Caco-2 (cell line): Measurements from ENCODE around the gene DENND1A. TPM values are rescaled to one million over a fixed set of nuclear protein-coding genes. Genes with fewer than 3 reads are reported as not detected.

Source experiments
- BruUV-seq: library from RNA; stranded (reverse); fragments of 400-500 nt; replicated peaks from 2 replicates; lab custom pipeline; 2021; lab: Mats Ljungman, UMichigan
- CTCF ChIA-PET: fragments of 300-600 bp; sonication (Branson Sonifier 250); formaldehyde crosslinking; loops from one replicate; lab custom pipeline; 2022; ENCODE audit warnings: antibody characterized with exemption; lab: Charles Lee
- POLR2A ChIA-PET: fragments of 300-600 bp; sonication (Branson Sonifier 250); formaldehyde crosslinking; loops from one replicate; lab custom pipeline; 2022; ENCODE audit warnings: antibody characterized with exemption; lab: Charles Lee
- DNase-seq, 2 experiments: peaks; one replicate each; pipeline versions ENCODE4 v3.0.0 to v3.0.0-alpha.2; 2020 to 2022
- H3K27me3 ChIP-seq: replicated peaks from 2 replicates; pipeline ENCODE4 v1.6.0; 2011; ENCODE audit warnings: low read length; ENCODE audit not compliant: control insufficient read depth, insufficient read depth
- H3K36me3 ChIP-seq: 2 replicates; pipeline ENCODE4 v1.5.1; 2011; ENCODE audit warnings: low read length; ENCODE audit not compliant: control insufficient read depth, insufficient read depth
- H3K4me1 ChIP-seq: fragments of 250-450 bp; sonication (Bioruptor Pico); 2 replicates; pipeline ENCODE4 v1.5.1; 2020; ENCODE audit warnings: mild to moderate bottlenecking
- H3K4me3 ChIP-seq: 2 replicates; pipeline ENCODE4 v1.5.1; 2011; ENCODE audit warnings: low read depth, mild to moderate bottlenecking, control low read depth, low read length
- H3K9me3 ChIP-seq: fragments of 250-450 bp; sonication (Bioruptor Pico); 2 replicates; pipeline ENCODE4 v1.5.1; 2020; ENCODE audit warnings: mild to moderate bottlenecking, moderate library complexity
- H3K27ac Mint-ChIP-seq: one replicate; pipeline ENCODE4 v1.8.0; 2022; ENCODE audit warnings: mixed read lengths; ENCODE audit not compliant: unreplicated experiment
- H3K27me3 Mint-ChIP-seq: one replicate; pipeline ENCODE4 v1.8.0; 2022; ENCODE audit warnings: mixed read lengths; ENCODE audit not compliant: insufficient read depth, unreplicated experiment
- H3K36me3 Mint-ChIP-seq: one replicate; pipeline ENCODE4 v1.8.0; 2022; ENCODE audit warnings: mild to moderate bottlenecking, mixed read lengths; ENCODE audit not compliant: insufficient read depth, unreplicated experiment
- H3K4me1 Mint-ChIP-seq: one replicate; pipeline ENCODE4 v1.8.0; 2022; ENCODE audit warnings: low read depth, mixed read lengths; ENCODE audit not compliant: unreplicated experiment
- H3K4me3 Mint-ChIP-seq: one replicate; pipeline ENCODE4 v1.8.0; 2022; ENCODE audit warnings: mild to moderate bottlenecking, moderate library complexity, mixed read lengths; ENCODE audit not compliant: unreplicated experiment
- H3K9me3 Mint-ChIP-seq: one replicate; pipeline ENCODE4 v1.8.0; 2022; ENCODE audit warnings: mixed read lengths; ENCODE audit not compliant: unreplicated experiment
- CTCF ChIP-seq, 2 experiments: fragments of 200-600 bp in 1 of 2; IDR thresholded peaks; 1 replicate in 1 of 2; 2 replicates in 1 of 2; pipeline versions ENCODE4 v1.5.1 to v1.8.0; 2011 to 2022; ENCODE audit warnings: antibody characterized with exemption in 1 of 2, control low read depth in 1 of 2, inconsistent platforms in 1 of 2, low read depth in 1 of 2, low read length in 1 of 2, mild to moderate bottlenecking in 1 of 2, moderate library complexity in 1 of 2; ENCODE audit not compliant: insufficient read depth in 1 of 2, severe bottlenecking in 1 of 2, unreplicated experiment in 1 of 2
- intact Hi-C: fragments of 100-400 bp; cut with micrococcal nuclease; formaldehyde crosslinking; loops from one replicate; pipeline ENCODE4 v1.10.0; 2022; ENCODE audit not compliant: unreplicated experiment
- total RNA-seq: library from RNA; stranded (reverse); gene quantifications from 2 replicates; pipeline ENCODE4 v1.2.3, GENCODE V29; 2022

The DENND1A gene
- total RNA-seq, 1 experiment from 2014 or later, result 41.6 TPM

- Mint-ChIP-seq H3K27me3 (no peaks in the 10 kb centered on the region), H3K4me3 (no peak overlapping the region), H3K9me3 (peaks cover 6% of the 10 kb centered on the region), H3K4me1 (no peaks in the 10 kb centered on the region), H3K36me3 (peaks cover 13% of the 10 kb centered on the region), H3K27ac (no peak overlapping the region)
- Histone ChIP-seq H3K36me3 (no peaks in the 10 kb centered on the region; the same call in 1 of the 2 replicates), H3K27me3 (no peaks in the 10 kb centered on the region), H3K4me3 (no peak overlapping the region), H3K9me3 (no peaks in the 10 kb centered on the region), H3K4me1 (no peaks in the 10 kb centered on the region)
- ChIA-PET CTCF (no interaction called here), POLR2A (no interaction called here)
- no TSS peak for BruUV-seq
- TF ChIP-seq CTCF (IDR thresholded peaks at IDR 0.05; ENCODE audit: insufficient read depth in 1 of 2, low read depth in 1 of 2, low read length in 1 of 2, severe bottlenecking in 1 of 2, unreplicated experiment in 1 of 2), result no peak
- intact Hi-C loops, result no loop called here
- DNase-seq, result no peak
These were observed 273.4 kb downstream of the DENND1A start for GRCh38 chr9:123656565-123656964.

GRCh38 chr9:123655681-123656423, 274.1 kb downstream of the DENND1A start:
- H3K27ac Mint-ChIP-seq, result no peak overlapping the region
- POLR2A ChIA-PET, result no interaction called here
- BruUV-seq, result no TSS peak

GRCh38 chr9:123654994-123655637, 274.8 kb downstream of the DENND1A start:
- no peak overlapping the region for H3K4me3 Mint-ChIP-seq
- POLR2A ChIA-PET, result no interaction called here
- intact Hi-C loops, result no loop called here
- no TSS peak for BruUV-seq
- Histone ChIP-seq H3K4me3 (no peak overlapping the region), H3K9me3 (no peaks in the 10 kb centered on the region), H3K4me1 (no peaks in the 10 kb centered on the region), H3K36me3 (no peaks in the 10 kb centered on the region; the same call in 1 of the 2 replicates), H3K27me3 (no peaks in the 10 kb centered on the region)
- no peaks in the 10 kb centered on the region for H3K27me3 Mint-ChIP-seq
- H3K36me3 Mint-ChIP-seq, result peaks cover 10% of the 10 kb centered on the region
- H3K9me3 Mint-ChIP-seq, result no peaks in the 10 kb centered on the region
- CTCF ChIA-PET, result no interaction called here
- no peaks in the 10 kb centered on the region for H3K4me1 Mint-ChIP-seq
- no peak for TF ChIP-seq CTCF (IDR thresholded peaks at IDR 0.05; ENCODE audit: insufficient read depth in 1 of 2, low read depth in 1 of 2, low read length in 1 of 2, severe bottlenecking in 1 of 2, unreplicated experiment in 1 of 2)
- DNase-seq, result no peak
- H3K27ac Mint-ChIP-seq, result no peak overlapping the region

More at GRCh38 chr9:123655681-123656423, 274.1 kb downstream of the DENND1A start:
- Histone ChIP-seq H3K27me3 (no peaks in the 10 kb centered on the region), H3K4me1 (no peaks in the 10 kb centered on the region), H3K36me3 (no peaks in the 10 kb centered on the region; the same call in 1 of the 2 replicates), H3K4me3 (no peak overlapping the region), H3K9me3 (no peaks in the 10 kb centered on the region)
- intact Hi-C loops, result no loop called here
- H3K9me3 Mint-ChIP-seq, result no peaks in the 10 kb centered on the region
- peaks cover 11% of the 10 kb centered on the region for H3K36me3 Mint-ChIP-seq
- CTCF ChIA-PET, result no interaction called here
- no peak overlapping the region for H3K4me3 Mint-ChIP-seq
- TF ChIP-seq CTCF (IDR thresholded peaks at IDR 0.05; ENCODE audit: insufficient read depth in 1 of 2, low read depth in 1 of 2, low read length in 1 of 2, severe bottlenecking in 1 of 2, unreplicated experiment in 1 of 2), result no peak
- DNase-seq, result no peak
- H3K4me1 Mint-ChIP-seq, result no peaks in the 10 kb centered on the region
- H3K27me3 Mint-ChIP-seq, result no peaks in the 10 kb centered on the region
